Testis (tissue), 2 donors: ENCODE measurements around the gene POU6F2.

Source experiments
- POLR2A ChIP-seq: fragments of 450-650 bp; IDR thresholded peaks from one replicate; pipeline ENCODE4 v1.6.1; 2017; ENCODE audit warnings: antibody characterized with exemption, mild to moderate bottlenecking, moderate library complexity
- TF ChIP-seq, protein P1 (sequence below), 3 experiments: fragments of 450-650 bp in 2 of 3; fragments of 200-600 bp in 1 of 3; sonication (generic) in 1 of 3; IDR thresholded peaks; one replicate each; pipeline ENCODE4 v1.5.1; 2016 to 2019; ENCODE audit warnings: antibody characterized with exemption in 3 of 3, mild to moderate bottlenecking in 2 of 3, moderate library complexity in 1 of 3

DNA sequence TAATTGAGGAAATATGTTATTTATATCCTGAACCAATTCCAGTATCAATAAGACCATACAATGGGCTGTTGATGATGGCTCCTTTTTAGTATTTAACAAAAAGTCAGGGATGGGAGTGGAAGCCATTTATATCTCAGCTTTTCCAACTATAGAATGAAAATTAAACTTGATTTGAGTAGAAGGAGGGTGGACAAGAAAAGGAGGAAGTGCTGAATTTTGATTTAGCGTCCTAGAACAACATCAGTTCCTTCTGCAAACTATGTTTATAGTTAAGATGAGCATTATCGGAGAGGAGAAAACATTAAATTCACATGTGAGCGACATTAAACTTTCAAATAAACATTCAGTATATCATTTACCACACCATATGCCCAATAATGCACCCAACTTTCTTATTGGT lies 439.2 kb downstream of the POU6F2 start:
- TF ChIP-seq, protein P1, sequence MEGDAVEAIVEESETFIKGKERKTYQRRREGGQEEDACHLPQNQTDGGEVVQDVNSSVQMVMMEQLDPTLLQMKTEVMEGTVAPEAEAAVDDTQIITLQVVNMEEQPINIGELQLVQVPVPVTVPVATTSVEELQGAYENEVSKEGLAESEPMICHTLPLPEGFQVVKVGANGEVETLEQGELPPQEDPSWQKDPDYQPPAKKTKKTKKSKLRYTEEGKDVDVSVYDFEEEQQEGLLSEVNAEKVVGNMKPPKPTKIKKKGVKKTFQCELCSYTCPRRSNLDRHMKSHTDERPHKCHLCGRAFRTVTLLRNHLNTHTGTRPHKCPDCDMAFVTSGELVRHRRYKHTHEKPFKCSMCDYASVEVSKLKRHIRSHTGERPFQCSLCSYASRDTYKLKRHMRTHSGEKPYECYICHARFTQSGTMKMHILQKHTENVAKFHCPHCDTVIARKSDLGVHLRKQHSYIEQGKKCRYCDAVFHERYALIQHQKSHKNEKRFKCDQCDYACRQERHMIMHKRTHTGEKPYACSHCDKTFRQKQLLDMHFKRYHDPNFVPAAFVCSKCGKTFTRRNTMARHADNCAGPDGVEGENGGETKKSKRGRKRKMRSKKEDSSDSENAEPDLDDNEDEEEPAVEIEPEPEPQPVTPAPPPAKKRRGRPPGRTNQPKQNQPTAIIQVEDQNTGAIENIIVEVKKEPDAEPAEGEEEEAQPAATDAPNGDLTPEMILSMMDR (IDR thresholded peaks at IDR 0.05), result no peak
- no peak for TF ChIP-seq POLR2A
